Loucy (cell line): Measurements from ENCODE around the gene ZDHHC7.

Experiments used
- EZH2phosphoT487 ChIP-seq: fragments of 200-600 bp; IDR thresholded peaks from 2 replicates; pipeline ENCODE4 v1.6.1; 2018; ENCODE audit warnings: antibody characterized with exemption, mild to moderate bottlenecking, moderate library complexity, borderline replicate concordance
- TF ChIP-seq, protein P1 (sequence below): fragments of 200-600 bp; sonication (generic); conservative IDR thresholded peaks from 2 replicates; pipeline ENCODE4 v1.5.1; 2014; ENCODE audit warnings: mild to moderate bottlenecking, antibody characterized with exemption, low read length

DNA sequence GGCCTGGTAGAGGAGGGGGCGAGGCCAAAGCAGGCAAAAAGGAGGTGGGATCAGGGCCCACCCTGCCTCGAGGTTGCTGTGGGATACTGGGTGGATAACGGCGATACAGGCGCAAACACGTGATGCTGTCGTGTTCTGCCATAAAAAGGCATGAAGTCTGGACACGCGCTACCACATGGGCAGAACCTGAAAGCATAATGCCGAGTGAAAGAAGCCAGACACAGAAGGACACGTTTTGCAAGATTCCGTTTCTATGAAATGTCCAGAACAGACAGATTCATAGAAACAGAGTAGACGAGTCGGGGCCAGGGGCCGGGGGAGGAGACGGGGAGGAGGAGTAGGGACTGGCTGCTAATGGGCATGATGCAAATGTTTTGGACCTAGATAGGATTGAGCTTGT, 43.5 kb downstream of the ZDHHC7 start:
- TF ChIP-seq, protein P1, sequence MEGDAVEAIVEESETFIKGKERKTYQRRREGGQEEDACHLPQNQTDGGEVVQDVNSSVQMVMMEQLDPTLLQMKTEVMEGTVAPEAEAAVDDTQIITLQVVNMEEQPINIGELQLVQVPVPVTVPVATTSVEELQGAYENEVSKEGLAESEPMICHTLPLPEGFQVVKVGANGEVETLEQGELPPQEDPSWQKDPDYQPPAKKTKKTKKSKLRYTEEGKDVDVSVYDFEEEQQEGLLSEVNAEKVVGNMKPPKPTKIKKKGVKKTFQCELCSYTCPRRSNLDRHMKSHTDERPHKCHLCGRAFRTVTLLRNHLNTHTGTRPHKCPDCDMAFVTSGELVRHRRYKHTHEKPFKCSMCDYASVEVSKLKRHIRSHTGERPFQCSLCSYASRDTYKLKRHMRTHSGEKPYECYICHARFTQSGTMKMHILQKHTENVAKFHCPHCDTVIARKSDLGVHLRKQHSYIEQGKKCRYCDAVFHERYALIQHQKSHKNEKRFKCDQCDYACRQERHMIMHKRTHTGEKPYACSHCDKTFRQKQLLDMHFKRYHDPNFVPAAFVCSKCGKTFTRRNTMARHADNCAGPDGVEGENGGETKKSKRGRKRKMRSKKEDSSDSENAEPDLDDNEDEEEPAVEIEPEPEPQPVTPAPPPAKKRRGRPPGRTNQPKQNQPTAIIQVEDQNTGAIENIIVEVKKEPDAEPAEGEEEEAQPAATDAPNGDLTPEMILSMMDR = no peak
- TF ChIP-seq EZH2phosphoT487 = no peak
